ENCODE results near the gene PARD3.

- TF ChIP-seq CTCF (IDR thresholded peaks at IDR 0.05): no peak
- TF ChIP-seq POLR2A (IDR thresholded peaks at IDR 0.05): no peak
These were observed 751.5 kb downstream of the PARD3 start for GRCh38 chr10:34063592-34063991.
